Activated T-cell treated with anti-CD3 and anti-CD28 coated beads, Interleukin-2, amount 50 U/mL, for 1 hour (primary cell): ENCODE measurements around the gene ITPR3.
A peak's percentile ranks its signal among the peaks of the same experiment; 100 is the strongest.

ENCODE experiments used
- DNase-seq: peaks from one replicate; pipeline ENCODE4 v3.0.0-alpha.2; 2020

ITPR3 gene

DNA sequence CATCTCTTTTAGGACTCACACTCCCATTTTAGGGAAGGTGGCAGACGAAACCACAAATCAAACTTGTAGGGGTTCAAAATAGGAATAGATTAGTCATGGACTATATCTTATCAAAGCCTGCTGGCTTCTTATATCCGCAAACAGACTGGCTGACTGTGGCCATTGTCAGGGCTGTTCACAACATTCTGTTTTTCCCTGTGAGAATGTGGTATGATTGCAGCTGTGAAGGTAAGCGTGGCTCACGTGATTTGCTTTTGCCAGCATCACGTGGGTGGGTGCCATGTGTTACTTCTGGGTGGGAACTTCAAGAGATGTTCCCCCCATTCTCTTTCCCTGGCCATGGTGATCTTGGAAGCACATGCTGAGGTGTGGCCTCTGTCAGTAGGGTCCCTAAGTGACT is 119.7 kb downstream of the ITPR3 start:
- DNase-seq = no peak

DNA sequence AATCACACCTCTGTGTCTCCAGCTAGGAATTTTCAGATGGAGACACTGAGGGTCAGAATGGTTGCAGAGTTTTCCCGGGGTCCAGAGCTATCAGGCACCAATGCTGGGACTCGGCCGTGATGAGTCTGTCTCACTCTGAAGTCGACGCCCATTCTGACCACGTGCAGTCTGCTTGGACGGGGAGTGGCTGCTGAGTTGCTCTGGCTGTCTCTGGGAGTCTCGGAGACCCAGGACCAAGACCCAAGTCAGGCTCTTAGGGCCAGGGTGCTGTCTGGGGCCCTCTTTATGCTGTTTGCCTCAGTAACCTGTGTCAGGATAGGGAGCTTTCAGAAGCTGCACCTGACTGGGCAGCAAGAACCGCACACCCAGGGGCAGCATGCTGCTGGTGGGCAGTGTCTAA is 121.0 kb downstream of the ITPR3 start:
- no peak for DNase-seq

DNA sequence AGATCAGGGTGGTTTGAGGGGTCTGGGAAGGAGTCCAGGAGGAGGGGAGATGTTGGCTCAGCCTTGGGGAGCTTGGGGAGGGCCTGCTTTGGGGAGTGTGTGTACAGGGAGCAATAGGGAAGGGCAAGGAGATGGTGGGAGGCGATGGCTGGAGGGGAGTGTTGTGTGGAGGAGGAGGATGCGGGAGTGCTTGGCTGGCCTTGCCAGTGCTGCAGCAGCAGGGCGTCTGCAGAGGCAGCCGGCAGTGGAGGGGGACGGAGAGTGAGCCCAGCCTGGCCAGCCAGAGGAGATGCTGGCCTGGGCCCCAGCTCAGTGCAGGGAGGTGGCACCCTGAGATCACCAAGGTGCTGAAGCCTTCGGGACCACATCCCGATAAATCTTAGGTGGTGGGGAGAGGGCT is 121.7 kb downstream of the ITPR3 start:
- no peak for DNase-seq

DNA sequence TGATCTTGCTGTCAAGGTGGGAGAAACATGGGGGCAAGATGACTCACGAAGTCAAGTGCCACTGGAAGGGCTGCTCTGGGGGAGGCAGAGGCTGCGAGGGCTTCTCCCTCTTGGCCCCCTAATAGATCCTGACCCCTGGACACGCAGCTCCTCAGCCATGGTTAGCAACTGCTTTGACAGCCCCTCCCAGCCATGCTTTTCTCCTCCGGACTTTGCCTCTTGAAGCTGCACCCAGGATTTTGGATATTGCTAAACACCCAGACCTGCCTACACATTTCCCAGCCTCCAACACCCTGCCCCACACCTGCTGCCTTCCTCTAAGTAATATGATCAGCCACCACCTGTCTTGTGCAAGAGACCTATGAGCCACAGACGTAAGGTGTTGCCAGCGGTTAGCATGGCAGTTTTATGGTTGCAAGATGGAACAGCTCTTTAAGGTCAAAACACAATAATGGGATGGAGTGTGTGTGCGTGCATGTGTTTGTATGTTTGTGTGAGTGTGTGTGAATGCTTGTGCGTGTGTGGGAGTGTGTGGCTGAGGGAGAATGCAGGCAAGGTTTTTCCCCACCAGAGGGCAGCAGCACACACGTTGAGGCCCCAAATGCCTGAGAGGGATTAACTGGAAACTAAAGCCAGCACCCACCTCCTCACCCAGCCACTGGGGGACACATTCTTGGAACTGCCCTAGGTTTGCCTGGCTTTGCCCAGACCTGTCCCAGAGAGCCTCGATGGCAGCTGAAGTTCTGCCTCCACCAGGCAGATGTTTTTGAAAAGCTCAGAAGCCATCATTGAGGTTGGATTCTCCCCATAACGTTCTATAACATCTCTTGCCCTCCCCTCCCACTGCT is 123.1 kb downstream of the ITPR3 start:
- DNase-seq = peak; percentile 74

DNA sequence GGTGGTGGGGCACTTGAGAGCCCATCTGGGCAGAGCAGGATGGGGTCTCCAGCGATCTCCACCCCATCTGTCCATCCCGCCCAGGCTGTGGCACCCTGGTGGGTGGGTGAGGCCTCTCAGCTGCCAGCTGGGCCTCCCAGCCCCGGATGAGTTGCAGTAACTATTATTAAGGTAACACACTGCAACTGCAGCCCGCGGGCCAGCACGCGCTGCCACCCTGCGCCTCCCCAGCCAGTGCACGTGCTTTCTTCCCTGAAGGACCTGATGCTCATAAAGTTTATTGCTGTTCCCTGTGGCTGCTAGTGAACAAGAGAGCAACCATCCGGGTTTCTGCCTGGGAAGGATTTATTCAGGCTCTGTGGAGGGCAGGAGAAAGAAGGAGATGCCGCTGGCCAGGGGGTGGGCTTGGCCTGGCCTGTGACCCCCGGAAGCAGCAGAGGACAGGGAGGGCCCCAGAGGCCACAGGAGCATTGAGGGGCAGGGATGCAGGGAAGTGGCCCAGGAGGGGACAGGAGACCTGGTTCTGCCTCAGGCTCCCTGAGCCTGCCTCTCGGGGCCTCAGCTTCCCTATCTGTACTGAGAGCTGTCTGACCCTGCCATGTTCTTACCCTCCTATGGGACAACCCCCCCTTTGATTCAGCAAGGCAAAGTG is 123.9 kb downstream of the ITPR3 start:
- DNase-seq = no peak

DNA sequence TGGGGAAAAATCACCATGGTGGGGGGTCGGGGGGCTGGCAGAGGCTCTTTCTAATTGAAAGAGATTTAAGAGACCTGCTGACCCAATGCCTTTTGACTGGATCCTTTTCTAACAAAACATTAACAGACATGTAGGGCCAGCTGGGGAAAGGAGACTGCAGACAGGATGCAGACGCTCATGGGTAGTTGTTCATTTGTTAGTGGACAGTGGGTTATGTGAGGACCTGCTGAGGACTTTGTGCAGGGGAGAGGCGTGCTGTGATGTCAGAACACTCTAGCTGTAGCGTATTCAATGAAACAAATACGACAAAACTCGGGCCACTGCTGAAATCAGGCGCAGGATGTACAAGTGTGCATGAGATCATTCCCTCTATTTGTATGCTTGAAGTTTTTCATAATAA is 124.4 kb downstream of the ITPR3 start:
- no peak for DNase-seq
